Caco-2 (cell line): ENCODE measurements around the gene CDK19. TPM values are rescaled to one million over a fixed set of nuclear protein-coding genes. Genes with fewer than 3 reads are reported as not detected.

Experiments used
- BruUV-seq: library from RNA; stranded (reverse); fragments of 400-500 nt; replicated peaks from 2 replicates; lab custom pipeline; 2021; lab: Mats Ljungman, UMichigan
- CTCF ChIA-PET: fragments of 300-600 bp; sonication (Branson Sonifier 250); formaldehyde crosslinking; loops from one replicate; lab custom pipeline; 2022; ENCODE audit warnings: antibody characterized with exemption; lab: Charles Lee
- POLR2A ChIA-PET: fragments of 300-600 bp; sonication (Branson Sonifier 250); formaldehyde crosslinking; loops from one replicate; lab custom pipeline; 2022; ENCODE audit warnings: antibody characterized with exemption; lab: Charles Lee
- DNase-seq, 2 experiments: peaks; one replicate each; pipeline versions ENCODE4 v3.0.0 to v3.0.0-alpha.2; 2020 to 2022
- H3K27me3 ChIP-seq: replicated peaks from 2 replicates; pipeline ENCODE4 v1.6.0; 2011; ENCODE audit warnings: low read length; ENCODE audit not compliant: control insufficient read depth, insufficient read depth
- H3K36me3 ChIP-seq: 2 replicates; pipeline ENCODE4 v1.5.1; 2011; ENCODE audit warnings: low read length; ENCODE audit not compliant: control insufficient read depth, insufficient read depth
- H3K4me1 ChIP-seq: fragments of 250-450 bp; sonication (Bioruptor Pico); 2 replicates; pipeline ENCODE4 v1.5.1; 2020; ENCODE audit warnings: mild to moderate bottlenecking
- H3K4me3 ChIP-seq: 2 replicates; pipeline ENCODE4 v1.5.1; 2011; ENCODE audit warnings: low read depth, mild to moderate bottlenecking, control low read depth, low read length
- H3K9me3 ChIP-seq: fragments of 250-450 bp; sonication (Bioruptor Pico); 2 replicates; pipeline ENCODE4 v1.5.1; 2020; ENCODE audit warnings: mild to moderate bottlenecking, moderate library complexity
- H3K27ac Mint-ChIP-seq: one replicate; pipeline ENCODE4 v1.8.0; 2022; ENCODE audit warnings: mixed read lengths; ENCODE audit not compliant: unreplicated experiment
- H3K27me3 Mint-ChIP-seq: one replicate; pipeline ENCODE4 v1.8.0; 2022; ENCODE audit warnings: mixed read lengths; ENCODE audit not compliant: insufficient read depth, unreplicated experiment
- H3K36me3 Mint-ChIP-seq: one replicate; pipeline ENCODE4 v1.8.0; 2022; ENCODE audit warnings: mild to moderate bottlenecking, mixed read lengths; ENCODE audit not compliant: insufficient read depth, unreplicated experiment
- H3K4me1 Mint-ChIP-seq: one replicate; pipeline ENCODE4 v1.8.0; 2022; ENCODE audit warnings: low read depth, mixed read lengths; ENCODE audit not compliant: unreplicated experiment
- H3K4me3 Mint-ChIP-seq: one replicate; pipeline ENCODE4 v1.8.0; 2022; ENCODE audit warnings: mild to moderate bottlenecking, moderate library complexity, mixed read lengths; ENCODE audit not compliant: unreplicated experiment
- H3K9me3 Mint-ChIP-seq: one replicate; pipeline ENCODE4 v1.8.0; 2022; ENCODE audit warnings: mixed read lengths; ENCODE audit not compliant: unreplicated experiment
- intact Hi-C: fragments of 100-400 bp; cut with micrococcal nuclease; formaldehyde crosslinking; loops from one replicate; pipeline ENCODE4 v1.10.0; 2022; ENCODE audit not compliant: unreplicated experiment
- total RNA-seq: library from RNA; stranded (reverse); gene quantifications from 2 replicates; pipeline ENCODE4 v1.2.3, GENCODE V29; 2022
- TF ChIP-seq, protein P1 (sequence below), 2 experiments: fragments of 200-600 bp in 1 of 2; IDR thresholded peaks; 1 replicate in 1 of 2; 2 replicates in 1 of 2; pipeline versions ENCODE4 v1.5.1 to v1.8.0; 2011 to 2022; ENCODE audit warnings: antibody characterized with exemption in 1 of 2, control low read depth in 1 of 2, inconsistent platforms in 1 of 2, low read depth in 1 of 2, low read length in 1 of 2, mild to moderate bottlenecking in 1 of 2, moderate library complexity in 1 of 2; ENCODE audit not compliant: insufficient read depth in 1 of 2, severe bottlenecking in 1 of 2, unreplicated experiment in 1 of 2

CDK19 gene
- total RNA-seq, 1 experiment from 2014 or later, result 24.6 TPM

DNA sequence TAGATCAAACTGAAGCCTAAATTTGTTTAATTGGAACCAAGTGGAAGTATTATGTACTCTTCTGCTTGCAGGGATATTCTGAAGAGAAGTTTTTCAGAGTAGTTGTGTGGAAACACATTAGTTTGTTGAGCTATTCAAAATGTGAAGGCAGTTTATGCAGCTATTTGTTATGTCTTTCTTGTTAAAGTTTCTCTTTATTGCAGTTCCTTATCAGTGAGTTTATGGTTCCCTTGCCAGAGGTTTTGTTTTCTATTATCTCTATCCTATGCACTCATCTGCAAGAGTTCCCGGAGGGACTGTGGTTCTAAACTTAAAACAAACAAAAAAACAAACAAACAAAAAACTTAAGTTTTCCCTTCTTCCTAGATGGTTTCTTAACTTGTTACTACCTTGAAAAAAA, 195.2 kb downstream of the CDK19 start:
- no peaks in the 10 kb centered on the region for H3K4me1 ChIP-seq
- no peaks in the 10 kb centered on the region for H3K27me3 Mint-ChIP-seq
- intact Hi-C loops, result no loop called here
- H3K9me3 Mint-ChIP-seq, result no peaks in the 10 kb centered on the region
- H3K4me3 Mint-ChIP-seq, result no peak overlapping the region
- H3K4me3 ChIP-seq, result no peak overlapping the region
- no peaks in the 10 kb centered on the region for H3K9me3 ChIP-seq
- DNase-seq, result no peak
- ChIA-PET POLR2A (no interaction called here), CTCF (interaction anchor here (0.6 kb wide), 1 partner anchor 238 kb away, joined by 3 read pairs; no protein-coding TSS in a partner anchor)
- BruUV-seq, result no TSS peak
- H3K27ac Mint-ChIP-seq, result no peak overlapping the region
- peaks cover 5% of the 10 kb centered on the region for H3K36me3 Mint-ChIP-seq
- no peaks in the 10 kb centered on the region; the same call in 1 of the 2 replicates for H3K36me3 ChIP-seq
- TF ChIP-seq, protein P1, sequence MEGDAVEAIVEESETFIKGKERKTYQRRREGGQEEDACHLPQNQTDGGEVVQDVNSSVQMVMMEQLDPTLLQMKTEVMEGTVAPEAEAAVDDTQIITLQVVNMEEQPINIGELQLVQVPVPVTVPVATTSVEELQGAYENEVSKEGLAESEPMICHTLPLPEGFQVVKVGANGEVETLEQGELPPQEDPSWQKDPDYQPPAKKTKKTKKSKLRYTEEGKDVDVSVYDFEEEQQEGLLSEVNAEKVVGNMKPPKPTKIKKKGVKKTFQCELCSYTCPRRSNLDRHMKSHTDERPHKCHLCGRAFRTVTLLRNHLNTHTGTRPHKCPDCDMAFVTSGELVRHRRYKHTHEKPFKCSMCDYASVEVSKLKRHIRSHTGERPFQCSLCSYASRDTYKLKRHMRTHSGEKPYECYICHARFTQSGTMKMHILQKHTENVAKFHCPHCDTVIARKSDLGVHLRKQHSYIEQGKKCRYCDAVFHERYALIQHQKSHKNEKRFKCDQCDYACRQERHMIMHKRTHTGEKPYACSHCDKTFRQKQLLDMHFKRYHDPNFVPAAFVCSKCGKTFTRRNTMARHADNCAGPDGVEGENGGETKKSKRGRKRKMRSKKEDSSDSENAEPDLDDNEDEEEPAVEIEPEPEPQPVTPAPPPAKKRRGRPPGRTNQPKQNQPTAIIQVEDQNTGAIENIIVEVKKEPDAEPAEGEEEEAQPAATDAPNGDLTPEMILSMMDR (IDR thresholded peaks at IDR 0.05; ENCODE audit: insufficient read depth in 1 of 2, low read depth in 1 of 2, low read length in 1 of 2, severe bottlenecking in 1 of 2, unreplicated experiment in 1 of 2), result no peak
- H3K27me3 ChIP-seq, result no peaks in the 10 kb centered on the region
- peaks cover 7% of the 10 kb centered on the region for H3K4me1 Mint-ChIP-seq

DNA sequence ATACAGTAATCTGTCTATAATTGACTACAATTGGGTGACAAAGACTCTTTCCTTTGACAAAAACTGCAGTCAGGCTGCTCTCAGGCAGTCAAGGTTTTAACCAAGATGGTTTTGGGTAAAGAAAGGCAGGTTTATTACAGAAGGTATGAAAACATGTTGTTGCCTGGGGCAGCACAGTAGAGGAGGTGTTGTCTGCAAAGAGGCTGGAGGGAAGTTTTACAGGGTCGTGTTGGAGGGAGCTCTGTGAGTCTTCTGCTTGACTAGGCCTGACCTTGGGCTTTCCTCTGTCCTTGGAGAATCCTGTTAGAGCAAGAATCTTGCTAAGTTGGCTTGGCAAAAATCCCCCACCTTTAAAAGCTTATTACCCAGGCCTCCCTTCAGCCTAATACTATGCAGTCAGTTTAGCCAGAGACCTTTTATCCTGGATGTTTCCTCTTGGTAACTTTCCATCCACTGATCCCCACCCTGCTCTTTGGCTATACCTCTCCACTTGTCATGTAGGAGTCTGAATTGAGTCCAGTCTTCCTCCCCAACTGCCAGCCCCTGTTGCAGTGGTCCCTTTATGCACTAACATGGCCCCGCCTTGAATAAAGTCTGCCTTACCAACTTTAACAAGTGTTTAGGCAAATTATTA, 195.9 kb downstream of the CDK19 start:
- intact Hi-C loops, result no loop called here
- no TSS peak for BruUV-seq
- Histone ChIP-seq H3K9me3 (no peaks in the 10 kb centered on the region), H3K36me3 (no peaks in the 10 kb centered on the region; the same call in 1 of the 2 replicates), H3K4me3 (no peak overlapping the region), H3K4me1 (no peaks in the 10 kb centered on the region), H3K27me3 (no peaks in the 10 kb centered on the region)
- no peaks in the 10 kb centered on the region for H3K9me3 Mint-ChIP-seq
- H3K27ac Mint-ChIP-seq, result no peak overlapping the region
- TF ChIP-seq, protein P1 (IDR thresholded peaks at IDR 0.05; ENCODE audit: insufficient read depth in 1 of 2, low read depth in 1 of 2, low read length in 1 of 2, severe bottlenecking in 1 of 2, unreplicated experiment in 1 of 2), result no peak
- no peak overlapping the region for H3K4me3 Mint-ChIP-seq
- peaks cover 5% of the 10 kb centered on the region for H3K36me3 Mint-ChIP-seq
- no peak for DNase-seq
- peaks cover 7% of the 10 kb centered on the region for H3K4me1 Mint-ChIP-seq
- ChIA-PET POLR2A (no interaction called here), CTCF (interaction anchor here (0.6 kb wide), 2 partner anchors 80 to 196 kb away, joined by 3 to 6 read pairs; partner anchors contain the start of gene CDK19)
- no peaks in the 10 kb centered on the region for H3K27me3 Mint-ChIP-seq

DNA sequence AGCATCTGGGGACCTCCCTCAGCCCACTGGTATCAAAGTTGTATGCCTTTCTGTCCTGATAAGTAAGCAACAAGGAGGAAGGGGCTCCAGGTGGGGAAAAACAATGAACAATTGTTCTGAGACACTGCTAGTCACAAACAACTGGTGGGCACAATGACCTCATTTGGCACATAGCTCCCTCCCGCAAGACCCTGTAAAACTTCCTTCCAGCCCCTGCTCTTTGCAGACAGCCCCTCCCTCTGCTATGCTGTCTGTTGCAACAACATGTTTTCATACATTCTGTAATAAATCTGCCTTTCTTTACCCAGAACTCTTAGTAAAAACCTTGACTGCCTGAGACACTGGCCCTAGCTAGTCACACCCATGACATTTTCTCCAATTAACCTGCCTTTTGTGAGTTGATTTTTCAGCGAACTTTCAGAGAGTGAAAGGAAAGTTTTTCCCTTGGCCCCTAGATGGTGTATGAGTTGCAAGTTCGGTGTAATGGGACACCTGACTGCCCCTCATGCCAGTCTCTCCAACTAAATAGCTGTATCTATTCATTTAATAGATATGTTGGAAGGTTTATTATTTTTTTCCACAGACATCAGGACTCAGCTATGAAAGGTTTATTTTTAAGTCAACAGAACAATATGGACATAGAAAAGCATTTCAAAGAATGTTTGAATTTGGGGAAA, 196.5 kb downstream of the CDK19 start:
- H3K27ac Mint-ChIP-seq, result no peak overlapping the region
- ChIA-PET POLR2A (no interaction called here), CTCF (interaction anchor here (0.6 kb wide), 2 partner anchors 81 to 197 kb away, joined by 3 to 6 read pairs; partner anchors contain the start of gene CDK19)
- H3K4me1 Mint-ChIP-seq, result peaks cover 7% of the 10 kb centered on the region
- H3K36me3 ChIP-seq, result no peaks in the 10 kb centered on the region; the same call in 1 of the 2 replicates
- H3K27me3 Mint-ChIP-seq, result no peaks in the 10 kb centered on the region
- peaks cover 5% of the 10 kb centered on the region for H3K36me3 Mint-ChIP-seq
- no peak overlapping the region for H3K4me3 ChIP-seq
- intact Hi-C loops, result no loop called here
- TF ChIP-seq, protein P1 (IDR thresholded peaks at IDR 0.05; ENCODE audit: insufficient read depth in 1 of 2, low read depth in 1 of 2, low read length in 1 of 2, severe bottlenecking in 1 of 2, unreplicated experiment in 1 of 2), result peak; percentile 13 to 40
- no peaks in the 10 kb centered on the region for H3K9me3 ChIP-seq
- H3K27me3 ChIP-seq, result no peaks in the 10 kb centered on the region
- peak in 1 of 2 experiments; percentile 5 for DNase-seq
- no TSS peak for BruUV-seq
- H3K4me3 Mint-ChIP-seq, result no peak overlapping the region
- H3K9me3 Mint-ChIP-seq, result no peaks in the 10 kb centered on the region
- H3K4me1 ChIP-seq, result no peaks in the 10 kb centered on the region
